Vagina (tissue), 2 donors: ENCODE data around the gene PACS2. TPM values are rescaled to one million over a fixed set of nuclear protein-coding genes. Genes with fewer than 3 reads are reported as not detected.

Source experiments
- DNase-seq, 2 donors: peaks; one replicate each; pipeline ENCODE4 v3.0.0-alpha.2; 2017; ENCODE audit errors: extremely low spot score in 2 of 2
- H3K27ac ChIP-seq: fragments of 200-600 bp; sonication (generic); one replicate; pipeline ENCODE4 v1.5.1; 2019
- H3K27me3 ChIP-seq: fragments of 200-600 bp; sonication (generic); one replicate; pipeline ENCODE4 v1.5.1; 2019
- H3K36me3 ChIP-seq, 2 donors: fragments of 200-600 bp; sonication (generic); one replicate each; pipeline ENCODE4 v1.5.1; 2017 to 2019
- H3K4me1 ChIP-seq: fragments of 200-600 bp; sonication (generic); one replicate; pipeline ENCODE4 v1.5.1; 2019
- H3K4me3 ChIP-seq, 2 donors: fragments of 200-600 bp; sonication (generic); 1 replicate in 1 of 2; 2 replicates in 1 of 2; pipeline ENCODE4 v1.5.1; 2016 to 2019
- H3K9me3 ChIP-seq: fragments of 200-600 bp; sonication (generic); one replicate; pipeline ENCODE4 v1.5.1; 2019
- CTCF ChIP-seq, 3 experiments: fragments of 450-650 bp in 2 of 3; fragments of 200-600 bp in 1 of 3; sonication (generic) in 1 of 3; IDR thresholded peaks; one replicate each; pipeline ENCODE4 v1.5.1; 2017 to 2019; ENCODE audit warnings: antibody characterized with exemption in 3 of 3, mild to moderate bottlenecking in 2 of 3, moderate library complexity in 2 of 3
- POLR2A ChIP-seq, 2 donors: fragments of 450-650 bp; IDR thresholded peaks; one replicate each; pipeline ENCODE4 v1.6.1; 2017; ENCODE audit warnings: antibody characterized with exemption in 2 of 2, mild to moderate bottlenecking in 2 of 2, moderate library complexity in 2 of 2
- POLR2AphosphoS5 ChIP-seq, 2 donors: sonication (generic); formaldehyde crosslinking; IDR thresholded peaks; one replicate each; pipeline ENCODE4 v1.9.0; 2017; ENCODE audit warnings: antibody characterized with exemption in 2 of 2, mild to moderate bottlenecking in 2 of 2, low read depth in 1 of 2; ENCODE audit not compliant: insufficient read depth in 1 of 2
- intact Hi-C: fragments of 100-400 bp; cut with DNase I; formaldehyde crosslinking; loops from one replicate; pipeline ENCODE4 v1.15.1; 2023
- total RNA-seq: library from RNA; depleted of rRNA; stranded (reverse); fragments of >200 nt; gene quantifications from one replicate; pipeline ENCODE4 v1.2.3, GENCODE V29; 2016

The PACS2 gene
- total RNA-seq, 1 donor from 2014 or later, result 64.8 TPM

GRCh38 chr14:105391541-105391940, 77.0 kb downstream of the PACS2 start:
- H3K4me1 ChIP-seq, result no peaks in the 10 kb centered on the region
- no peak overlapping the region for H3K27ac ChIP-seq
- no peaks in the 10 kb centered on the region for H3K9me3 ChIP-seq
- no peak overlapping the region for H3K4me3 ChIP-seq
- no peaks in the 10 kb centered on the region for H3K36me3 ChIP-seq
- intact Hi-C loops, result no loop called here
- DNase-seq, result no peak
- TF ChIP-seq CTCF (IDR thresholded peaks at IDR 0.05) (no peak), POLR2AphosphoS5 (IDR thresholded peaks at IDR 0.05; ENCODE audit: insufficient read depth in 1 of 2, low read depth in 1 of 2) (no peak), POLR2A (IDR thresholded peaks at IDR 0.05) (no peak)
- H3K27me3 ChIP-seq, result no peaks in the 10 kb centered on the region

- Histone ChIP-seq H3K27ac (no peak overlapping the region), H3K36me3 (no peaks in the 10 kb centered on the region), H3K4me3 (no peak overlapping the region), H3K27me3 (no peaks in the 10 kb centered on the region), H3K9me3 (no peaks in the 10 kb centered on the region), H3K4me1 (peaks cover 8% of the 10 kb centered on the region)
- intact Hi-C loops, result no loop called here
- no peak for DNase-seq
- TF ChIP-seq POLR2A (IDR thresholded peaks at IDR 0.05), result no peak
- TF ChIP-seq POLR2AphosphoS5 (IDR thresholded peaks at IDR 0.05; ENCODE audit: insufficient read depth in 1 of 2, low read depth in 1 of 2), result no peak
- TF ChIP-seq CTCF (IDR thresholded peaks at IDR 0.05), result no peak
These were observed 77.9 kb downstream of the PACS2 start for GRCh38 chr14:105392131-105393090.

GRCh38 chr14:105393151-105393550, 78.6 kb downstream of the PACS2 start:
- Histone ChIP-seq H3K9me3 (no peaks in the 10 kb centered on the region), H3K27ac (no peak overlapping the region), H3K36me3 (no peaks in the 10 kb centered on the region), H3K4me3 (no peak overlapping the region), H3K4me1 (peaks cover 14% of the 10 kb centered on the region), H3K27me3 (no peaks in the 10 kb centered on the region)
- DNase-seq, result no peak
- no peak for TF ChIP-seq CTCF (IDR thresholded peaks at IDR 0.05)
- TF ChIP-seq POLR2AphosphoS5 (IDR thresholded peaks at IDR 0.05; ENCODE audit: insufficient read depth in 1 of 2, low read depth in 1 of 2), result no peak
- intact Hi-C loops, result no loop called here

GRCh38 chr14:105394714-105395537, 80.4 kb downstream of the PACS2 start:
- Histone ChIP-seq H3K4me3 (no peak overlapping the region), H3K27ac (no peak overlapping the region), H3K36me3 (no peaks in the 10 kb centered on the region), H3K4me1 (peaks cover 27% of the 10 kb centered on the region), H3K27me3 (no peaks in the 10 kb centered on the region), H3K9me3 (no peaks in the 10 kb centered on the region)
- TF ChIP-seq CTCF (IDR thresholded peaks at IDR 0.05) (no peak), POLR2A (IDR thresholded peaks at IDR 0.05) (no peak), POLR2AphosphoS5 (IDR thresholded peaks at IDR 0.05; ENCODE audit: insufficient read depth in 1 of 2, low read depth in 1 of 2) (no peak)
- intact Hi-C loops, result no loop called here
- DNase-seq, result no peak
